H1 (cell line): ENCODE data around the gene ITGA11. TPM values are rescaled to one million over a fixed set of nuclear protein-coding genes. Genes with fewer than 3 reads are reported as not detected.

Experiments
- CTCF ChIA-PET: fragments of 300-600 bp; sonication (Branson Sonifier 250); formaldehyde crosslinking; loops from one replicate; lab custom pipeline; 2021; ENCODE audit not compliant: partially characterized antibody; lab: Charles Lee
- POLR2A ChIA-PET: fragments of 300-600 bp; sonication (Branson Sonifier 250); formaldehyde crosslinking; loops from one replicate; lab custom pipeline; 2021; ENCODE audit warnings: inconsistent platforms; ENCODE audit not compliant: partially characterized antibody; lab: Charles Lee
- DNase-seq, 2 experiments: peaks; one replicate each; pipeline versions ENCODE4 v3.0.0 to v3.0.0-alpha.2; 2010 to 2022; ENCODE audit warnings: low spot score in 2 of 2, low read depth in 1 of 2, mixed read lengths in 1 of 2
- FAIRE-seq: peaks from 2 replicates; lab custom pipeline; 2011; peaks lifted over from hg19 to GRCh38; lab: Jason Lieb, UNC
- H2AFZ ChIP-seq: 2 replicates; pipeline ENCODE4 v1.8.1; 2012; ENCODE audit warnings: low read length, inconsistent platforms
- H2AK5ac ChIP-seq: 2 replicates; pipeline ENCODE4 v1.6.1; 2013; ENCODE audit warnings: low read depth, low read length
- H2BK120ac ChIP-seq: replicated peaks from 2 replicates; pipeline ENCODE3; 2013; ENCODE audit warnings: low read depth, low read length, inconsistent platforms
- H2BK12ac ChIP-seq: 2 replicates; pipeline ENCODE4 v1.6.1; 2013; ENCODE audit warnings: low read depth, low read length
- H2BK15ac ChIP-seq: 2 replicates; pipeline ENCODE4 v1.6.1; 2013; ENCODE audit warnings: low read length
- H2BK20ac ChIP-seq: 2 replicates; pipeline ENCODE4 v1.6.1; 2013; ENCODE audit warnings: low read length
- H2BK5ac ChIP-seq: 2 replicates; pipeline ENCODE4 v1.6.1; 2013; ENCODE audit warnings: low read depth, low read length
- H3K14ac ChIP-seq: 2 replicates; pipeline ENCODE4 v1.6.1; 2013; ENCODE audit warnings: inconsistent platforms; ENCODE audit not compliant: insufficient read length
- H3K18ac ChIP-seq: 2 replicates; pipeline ENCODE4 v1.6.1; 2013; ENCODE audit warnings: low read length; ENCODE audit errors: extremely low read depth
- H3K23ac ChIP-seq: 2 replicates; pipeline ENCODE4 v1.6.1; 2013; ENCODE audit warnings: inconsistent platforms; ENCODE audit not compliant: insufficient read length
- H3K23me2 ChIP-seq: 2 replicates; pipeline ENCODE4 v1.6.1; 2013; ENCODE audit warnings: low read depth, low read length
- H3K27ac ChIP-seq: 2 replicates; pipeline ENCODE4 v1.6.1; 2011; ENCODE audit warnings: low read depth, low read length, inconsistent platforms
- H3K27me3 ChIP-seq, 4 experiments: replicated peaks in 1 of 4; 1 replicate in 1 of 4; 2 replicates in 3 of 4; pipeline versions ENCODE4 v1.6.1 to v1.8.1; 2011 to 2013; ENCODE audit warnings: low read length in 3 of 4, mild to moderate bottlenecking in 3 of 4, inconsistent platforms in 2 of 4, mixed read lengths in 2 of 4, moderate library complexity in 1 of 4; ENCODE audit not compliant: control insufficient read depth in 3 of 4, insufficient read depth in 3 of 4; ENCODE audit errors: extremely low read depth in 1 of 4
- H3K36me3 ChIP-seq, 4 experiments: 2 replicates each; pipeline versions ENCODE4 v1.6.1 to v1.8.1; 2011 to 2013; ENCODE audit warnings: mild to moderate bottlenecking in 4 of 4, low read length in 3 of 4, moderate library complexity in 2 of 4, control low read depth in 1 of 4, inconsistent platforms in 1 of 4; ENCODE audit not compliant: insufficient read depth in 4 of 4, control insufficient read depth in 2 of 4
- H3K4ac ChIP-seq: replicated peaks from 2 replicates; pipeline ENCODE3; 2013; ENCODE audit warnings: low read length, low read depth, mixed read lengths, inconsistent platforms; ENCODE audit not compliant: insufficient read length
- H3K4me1 ChIP-seq, 4 experiments: replicated peaks in 1 of 4; 1 replicate in 1 of 4; 2 replicates in 3 of 4; pipeline versions ENCODE4 v1.6.1 to v1.8.1; 2011 to 2013; ENCODE audit warnings: low read length in 3 of 4, inconsistent platforms in 2 of 4, mixed read lengths in 1 of 4; ENCODE audit not compliant: insufficient read depth in 4 of 4, control insufficient read depth in 3 of 4
- H3K4me2 ChIP-seq, 2 experiments: 2 replicates each; pipeline versions ENCODE4 v1.6.1 to v1.8.1; 2011 to 2013; ENCODE audit warnings: low read depth in 2 of 2, low read length in 2 of 2, control low read depth in 1 of 2, inconsistent platforms in 1 of 2, mild to moderate bottlenecking in 1 of 2; ENCODE audit not compliant: insufficient read depth in 1 of 2
- H3K4me3 ChIP-seq, 4 experiments: fragments of 200-600, 300-600 bp in 1 of 4; sonication (generic), shearing (Covaris generic), sonication (Bioruptor Twin) in 1 of 4; 2 replicates each; pipeline versions ENCODE4 v1.5.1 to v1.8.1; 2011 to 2016; ENCODE audit warnings: low read length in 4 of 4, low read depth in 3 of 4, control low read depth in 2 of 4, inconsistent platforms in 2 of 4, mild to moderate bottlenecking in 2 of 4, mixed read lengths in 1 of 4, moderate library complexity in 1 of 4; ENCODE audit not compliant: insufficient read depth in 2 of 4; ENCODE audit errors: extremely low read depth in 1 of 4
- H3K56ac ChIP-seq: replicated peaks from 2 replicates; pipeline ENCODE3; 2013; ENCODE audit warnings: low read depth, mild to moderate bottlenecking, mixed read lengths, low read length, inconsistent platforms; ENCODE audit not compliant: insufficient read length
- H3K79me1 ChIP-seq: 2 replicates; pipeline ENCODE4 v1.6.1; 2013; ENCODE audit warnings: low read depth, low read length, control low read depth
- H3K79me2 ChIP-seq, 2 experiments: 2 replicates each; pipeline versions ENCODE4 v1.6.1 to v1.8.1; 2012 to 2013; ENCODE audit warnings: low read length in 2 of 2, mild to moderate bottlenecking in 2 of 2, inconsistent platforms in 1 of 2; ENCODE audit not compliant: insufficient read depth in 2 of 2, control insufficient read depth in 1 of 2
- H3K9ac ChIP-seq, 4 experiments: replicated peaks in 1 of 4; 1 replicate in 1 of 4; 2 replicates in 3 of 4; pipeline versions ENCODE4 v1.6.1 to v1.8.1; 2011 to 2013; ENCODE audit warnings: low read depth in 3 of 4, low read length in 3 of 4, control low read depth in 2 of 4, mild to moderate bottlenecking in 2 of 4, moderate library complexity in 2 of 4, inconsistent platforms in 1 of 4; ENCODE audit errors: extremely low read depth in 1 of 4
- H3K9me3 ChIP-seq, 2 experiments: 2 replicates each; pipeline versions ENCODE4 v1.6.1 to v1.8.1; 2012 to 2013; ENCODE audit warnings: mild to moderate bottlenecking in 2 of 2, moderate library complexity in 2 of 2, control low read depth in 1 of 2, inconsistent platforms in 1 of 2, low read depth in 1 of 2, low read length in 1 of 2, mixed read lengths in 1 of 2; ENCODE audit not compliant: insufficient read depth in 2 of 2
- H4K20me1 ChIP-seq, 2 experiments: replicated peaks in 1 of 2; 2 replicates each; pipeline versions ENCODE3 to v1.8.1; 2011 to 2013; ENCODE audit warnings: inconsistent platforms in 2 of 2, low read length in 2 of 2, mild to moderate bottlenecking in 1 of 2; ENCODE audit not compliant: insufficient read depth in 2 of 2, control insufficient read depth in 1 of 2
- H4K5ac ChIP-seq: 2 replicates; pipeline ENCODE4 v1.6.1; 2013; ENCODE audit warnings: low read length, low read depth, mixed read lengths, inconsistent platforms; ENCODE audit not compliant: insufficient read length
- H4K8ac ChIP-seq: 2 replicates; pipeline ENCODE4 v1.8.0; 2013; ENCODE audit warnings: mild to moderate bottlenecking, moderate library complexity, low read length, inconsistent platforms; ENCODE audit not compliant: insufficient read depth; ENCODE audit errors: extremely low read depth
- H4K91ac ChIP-seq: replicated peaks from 2 replicates; pipeline ENCODE3; 2013; ENCODE audit warnings: low read length, mixed read lengths, inconsistent platforms; ENCODE audit not compliant: insufficient read length
- WGBS, 2 experiments: shearing (Covaris generic) in 1 of 2; methylation state at CpG; one replicate each; pipeline versions ENCODE4 v1.1.6 to v1.1.7; 2013 to 2015; ENCODE audit warnings: low lambda C conversion rate in 2 of 2, mixed read lengths in 2 of 2, inconsistent platforms in 1 of 2, low coverage in 1 of 2, missing lambda C conversion rate in 1 of 2; ENCODE audit not compliant: insufficient replicate concordance in 2 of 2, insufficient coverage in 1 of 2, insufficient read length in 1 of 2; ENCODE audit errors: extremely low coverage in 1 of 2, missing lambda C conversion rate in 1 of 2; 5-methylcytosine and 5-hydroxymethylcytosine counted together
- polyA plus RNA-seq, 7 experiments: library from polyadenylated mRNA; depleted of rRNA in 3 of 7; stranded (reverse) in 5 of 7; unstranded in 2 of 7; fragments of >200 nt in 5 of 7; fragments of 200-250 nt in 2 of 7; gene quantifications; 1 replicate in 5 of 7; 2 replicates in 1 of 7; 4 replicates in 1 of 7; pipeline versions ENCODE4 v1.2.1 to v1.2.3, GENCODE V29; 2011 to 2013; ENCODE audit warnings: missing spikeins in 2 of 7, mixed read lengths in 2 of 7
- total RNA-seq: library from RNA; stranded (reverse); fragmentation: NEBNext Ultra II Directional; extraction: Animal tissue kit (Norgen Biotek cat#: 25700); gene quantifications from 2 replicates; pipeline ENCODE4 v1.2.1, GENCODE V29; 2021

Gene ITGA11
- total and polyA plus RNA-seq, 2 of the 8 experiments (the other 6 are each of a cell fraction or from before 2014, with no cell fraction given): 0.05 to 0.06 TPM

DNA sequence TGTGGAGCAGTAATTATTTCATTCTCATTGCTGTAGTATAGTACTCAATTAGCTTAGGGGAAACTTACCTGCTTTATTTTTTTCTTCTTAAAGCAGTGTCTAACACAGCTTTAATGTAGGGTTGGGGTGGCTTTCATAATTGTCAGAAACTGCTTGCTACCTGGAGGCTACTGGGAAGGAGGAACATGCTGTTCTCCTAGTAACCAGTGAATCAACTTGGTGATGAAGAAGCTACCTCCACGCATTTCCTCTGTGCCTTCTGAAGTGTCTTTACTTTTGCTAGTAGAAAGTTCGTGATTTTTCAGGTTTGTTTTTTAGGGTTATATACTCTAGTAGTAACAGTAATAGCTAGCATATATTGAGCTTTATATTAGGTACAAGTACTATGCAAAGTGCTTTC, 142.9 kb downstream of the ITGA11 start:
- H2BK15ac ChIP-seq: no peak overlapping the region
- WGBS, 2 experiments: 92% methylated on average over 2 of the region's 2 CpGs; no CpG with 5 or more reads in 1 of the 2 experiments
- H3K79me1 ChIP-seq: peaks cover 6% of the 10 kb centered on the region; the same call in 1 of the 2 replicates
- H3K27ac ChIP-seq: no peak overlapping the region
- H4K20me1 ChIP-seq: peaks cover 8 to 10% of the 10 kb centered on the region in 2 experiments
- H2AFZ ChIP-seq: no peak overlapping the region
- POLR2A ChIA-PET: interaction anchor here (0.8 to 5.7 kb wide), 6 partner anchors 8 to 36 kb away, joined by 3 to 28 read pairs (median 4); partner anchors contain the start of gene FEM1B
- no peak overlapping the region for H4K5ac ChIP-seq
- FAIRE-seq: no peak
- no peaks in the 10 kb centered on the region for H3K23me2 ChIP-seq
- H3K14ac ChIP-seq: no peak overlapping the region
- CTCF ChIA-PET: interaction anchor here (1.1 to 11.3 kb wide), 5 partner anchors 8 to 93 kb away, joined by 3 to 85 read pairs (median 5); no protein-coding TSS in a partner anchor
- no peak overlapping the region for H3K4me3 ChIP-seq
- peaks cover 0 to 16% (median 5%) of the 10 kb centered on the region in 4 experiments; a peak in 3 of 7 replicates for H3K4me1 ChIP-seq
- no peak overlapping the region for H2AK5ac ChIP-seq
- no peak overlapping the region for H4K91ac ChIP-seq
- H2BK20ac ChIP-seq: no peak overlapping the region
- H3K23ac ChIP-seq: no peak overlapping the region
- no peak overlapping the region for H3K18ac ChIP-seq
- H2BK120ac ChIP-seq: no peak overlapping the region
- H3K4ac ChIP-seq: no peak overlapping the region
- H3K56ac ChIP-seq: no peak overlapping the region
- H3K27me3 ChIP-seq: no peaks in the 10 kb centered on the region
- H4K8ac ChIP-seq: no peak overlapping the region
- peaks cover 3 to 4% of the 10 kb centered on the region in 2 experiments; a peak in 2 of 4 replicates for H3K9me3 ChIP-seq
- no peak overlapping the region for H3K4me2 ChIP-seq
- no peak for DNase-seq
- H3K9ac ChIP-seq: no peak overlapping the region
- no peak overlapping the region for H2BK12ac ChIP-seq
- peaks cover 3 to 49% (median 25%) of the 10 kb centered on the region in 4 experiments; a peak in 7 of 8 replicates for H3K36me3 ChIP-seq
- H2BK5ac ChIP-seq: no peak overlapping the region
- H3K79me2 ChIP-seq: peaks cover 20 to 98% of the 10 kb centered on the region in 2 experiments
